Measurements from ENCODE around the gene PAQR6.

The PAQR6 gene

DNA sequence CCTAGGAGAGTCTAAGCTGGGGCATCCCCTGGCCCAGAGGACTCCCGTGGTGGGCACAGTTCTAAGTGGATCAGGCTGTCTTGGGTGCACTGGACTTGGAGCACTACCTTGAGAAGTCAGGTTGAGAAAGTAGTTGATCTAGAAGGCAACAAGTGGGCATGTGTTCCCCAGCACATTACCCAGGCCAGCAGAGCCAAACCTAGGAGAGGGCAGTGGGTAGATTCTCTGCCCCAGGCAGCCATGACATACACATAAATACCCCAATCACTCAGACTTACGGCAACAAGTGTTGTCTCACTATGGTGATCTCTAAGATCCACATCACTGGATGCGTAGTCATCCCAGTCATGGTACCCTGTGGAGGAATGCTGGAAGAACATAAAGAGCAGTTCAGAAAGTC, 36.6 kb downstream of the PAQR6 start:
- no peak overlapping the region for H3K4me3 Mint-ChIP-seq

GRCh38 chr1:156204686-156205085, 43.2 kb downstream of the PAQR6 start:
- DNase-seq: no peak
- no peak overlapping the region for H3K27ac Mint-ChIP-seq
- H3K4me1 Mint-ChIP-seq: no peaks in the 10 kb centered on the region
- no peaks in the 10 kb centered on the region for H3K9me3 Mint-ChIP-seq
- H3K27me3 Mint-ChIP-seq (ENCODE audit: low read depth, poor library complexity): no peaks in the 10 kb centered on the region
- TF ChIP-seq, protein P1, sequence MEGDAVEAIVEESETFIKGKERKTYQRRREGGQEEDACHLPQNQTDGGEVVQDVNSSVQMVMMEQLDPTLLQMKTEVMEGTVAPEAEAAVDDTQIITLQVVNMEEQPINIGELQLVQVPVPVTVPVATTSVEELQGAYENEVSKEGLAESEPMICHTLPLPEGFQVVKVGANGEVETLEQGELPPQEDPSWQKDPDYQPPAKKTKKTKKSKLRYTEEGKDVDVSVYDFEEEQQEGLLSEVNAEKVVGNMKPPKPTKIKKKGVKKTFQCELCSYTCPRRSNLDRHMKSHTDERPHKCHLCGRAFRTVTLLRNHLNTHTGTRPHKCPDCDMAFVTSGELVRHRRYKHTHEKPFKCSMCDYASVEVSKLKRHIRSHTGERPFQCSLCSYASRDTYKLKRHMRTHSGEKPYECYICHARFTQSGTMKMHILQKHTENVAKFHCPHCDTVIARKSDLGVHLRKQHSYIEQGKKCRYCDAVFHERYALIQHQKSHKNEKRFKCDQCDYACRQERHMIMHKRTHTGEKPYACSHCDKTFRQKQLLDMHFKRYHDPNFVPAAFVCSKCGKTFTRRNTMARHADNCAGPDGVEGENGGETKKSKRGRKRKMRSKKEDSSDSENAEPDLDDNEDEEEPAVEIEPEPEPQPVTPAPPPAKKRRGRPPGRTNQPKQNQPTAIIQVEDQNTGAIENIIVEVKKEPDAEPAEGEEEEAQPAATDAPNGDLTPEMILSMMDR (IDR thresholded peaks at IDR 0.05): no peak
- peaks cover 11% of the 10 kb centered on the region for H3K36me3 Mint-ChIP-seq (ENCODE audit: low read depth)
- no peak overlapping the region for H3K4me3 Mint-ChIP-seq

More for the DNA sequence above, 36.6 kb downstream of the PAQR6 start:
- Mint-ChIP-seq H3K4me1 (peaks cover 20% of the 10 kb centered on the region), H3K9me3 (no peaks in the 10 kb centered on the region), H3K27ac (no peak overlapping the region), H3K36me3 (ENCODE audit: low read depth) (peaks cover 21% of the 10 kb centered on the region), H3K27me3 (ENCODE audit: low read depth, poor library complexity) (no peaks in the 10 kb centered on the region)
- no peak for DNase-seq
- TF ChIP-seq, protein P1 (IDR thresholded peaks at IDR 0.05): no peak

- Mint-ChIP-seq H3K9me3 (no peaks in the 10 kb centered on the region), H3K4me1 (no peaks in the 10 kb centered on the region), H3K27ac (no peak overlapping the region), H3K27me3 (ENCODE audit: low read depth, poor library complexity) (no peaks in the 10 kb centered on the region), H3K4me3 (no peak overlapping the region), H3K36me3 (ENCODE audit: low read depth) (peaks cover 16% of the 10 kb centered on the region)
- DNase-seq: no peak
- TF ChIP-seq, protein P1 (IDR thresholded peaks at IDR 0.05): no peak
Measured at GRCh38 chr1:156203331-156203730, 44.5 kb downstream of the PAQR6 start.

- no peak overlapping the region for H3K4me3 Mint-ChIP-seq
- TF ChIP-seq, protein P1 (IDR thresholded peaks at IDR 0.05): no peak
- H3K27me3 Mint-ChIP-seq (ENCODE audit: low read depth, poor library complexity): peaks cover 3% of the 10 kb centered on the region
Measured at GRCh38 chr1:156200044-156200443, 47.8 kb downstream of the PAQR6 start.

GRCh38 chr1:156198831-156199349, 49.0 kb downstream of the PAQR6 start:
- TF ChIP-seq, protein P1 (IDR thresholded peaks at IDR 0.05): no peak
- H3K4me1 Mint-ChIP-seq: peaks cover 18% of the 10 kb centered on the region
- H3K4me3 Mint-ChIP-seq: no peak overlapping the region
- H3K27ac Mint-ChIP-seq: no peak overlapping the region
- H3K9me3 Mint-ChIP-seq: no peaks in the 10 kb centered on the region
- no peak for DNase-seq
- H3K27me3 Mint-ChIP-seq (ENCODE audit: low read depth, poor library complexity): peaks cover 3% of the 10 kb centered on the region
- H3K36me3 Mint-ChIP-seq (ENCODE audit: low read depth): peaks cover 12% of the 10 kb centered on the region

More at GRCh38 chr1:156200044-156200443, 47.8 kb downstream of the PAQR6 start:
- peaks cover 12% of the 10 kb centered on the region for H3K36me3 Mint-ChIP-seq (ENCODE audit: low read depth)
- H3K27ac Mint-ChIP-seq: no peak overlapping the region
- H3K9me3 Mint-ChIP-seq: no peaks in the 10 kb centered on the region
- no peak for DNase-seq
- peaks cover 10% of the 10 kb centered on the region for H3K4me1 Mint-ChIP-seq

GRCh38 chr1:156196445-156196844, 51.4 kb downstream of the PAQR6 start:
- TF ChIP-seq, protein P1 (IDR thresholded peaks at IDR 0.05): no peak
- DNase-seq: no peak
- Mint-ChIP-seq H3K27me3 (ENCODE audit: low read depth, poor library complexity) (peaks cover 3% of the 10 kb centered on the region), H3K9me3 (no peaks in the 10 kb centered on the region), H3K4me3 (no peak overlapping the region), H3K27ac (no peak overlapping the region), H3K36me3 (ENCODE audit: low read depth) (peaks cover 12% of the 10 kb centered on the region), H3K4me1 (peaks cover 34% of the 10 kb centered on the region)
